ENCODE results near the gene RAPGEF2.
A peak's percentile ranks its signal among the peaks of the same experiment; 100 is the strongest.

The RAPGEF2 gene

GRCh38 chr4:159098482-159099127 lies 4.3 kb upstream of the RAPGEF2 start:
- H3K9me3 ChIP-seq (ENCODE audit: control insufficient read depth, insufficient read depth, low read depth, low read length) = no peaks in the 10 kb centered on the region
- no peak overlapping the region for H3K27ac ChIP-seq (ENCODE audit: low read depth, low read length)
- H3K36me3 ChIP-seq (ENCODE audit: control insufficient read depth, insufficient read depth, low read length) = no peaks in the 10 kb centered on the region
- H3K9ac ChIP-seq (ENCODE audit: low read length) = no peak overlapping the region
- H3K4me3 ChIP-seq (ENCODE audit: low read depth, low read length) = no peak overlapping the region
- H3K27me3 ChIP-seq (ENCODE audit: control insufficient read depth, insufficient read depth, low read length) = peaks cover 17% of the 10 kb centered on the region
- H3K4me1 ChIP-seq (ENCODE audit: control insufficient read depth, insufficient read depth, low read length) = peaks cover 22% of the 10 kb centered on the region

- H3K9ac ChIP-seq (ENCODE audit: low read length) = peak overlapping the region; percentile 27
- H3K27ac ChIP-seq (ENCODE audit: low read depth, low read length) = no peak overlapping the region
- H3K4me1 ChIP-seq (ENCODE audit: control insufficient read depth, insufficient read depth, low read length) = peaks cover 42% of the 10 kb centered on the region
- no peaks in the 10 kb centered on the region for H3K36me3 ChIP-seq (ENCODE audit: control insufficient read depth, insufficient read depth, low read length)
- peaks cover 17% of the 10 kb centered on the region for H3K27me3 ChIP-seq (ENCODE audit: control insufficient read depth, insufficient read depth, low read length)
- H3K4me3 ChIP-seq (ENCODE audit: low read depth, low read length) = peak overlapping the region; percentile 75
- no peaks in the 10 kb centered on the region for H3K9me3 ChIP-seq (ENCODE audit: control insufficient read depth, insufficient read depth, low read depth, low read length)
Observed at GRCh38 chr4:159101988-159102621, 774 bp upstream of the RAPGEF2 start.

GRCh38 chr4:159103384-159103990 lies 608 bp downstream of the RAPGEF2 start:
- peak overlapping the region; percentile 75 for H3K4me3 ChIP-seq (ENCODE audit: low read depth, low read length)
- H3K9ac ChIP-seq (ENCODE audit: low read length) = peak overlapping the region; percentile 81
- H3K9me3 ChIP-seq (ENCODE audit: control insufficient read depth, insufficient read depth, low read depth, low read length) = no peaks in the 10 kb centered on the region
- peaks cover 17% of the 10 kb centered on the region for H3K27me3 ChIP-seq (ENCODE audit: control insufficient read depth, insufficient read depth, low read length)
- peak overlapping the region; percentile 83 for H3K27ac ChIP-seq (ENCODE audit: low read depth, low read length)
- peaks cover 32% of the 10 kb centered on the region for H3K4me1 ChIP-seq (ENCODE audit: control insufficient read depth, insufficient read depth, low read length)
- H3K36me3 ChIP-seq (ENCODE audit: control insufficient read depth, insufficient read depth, low read length) = no peaks in the 10 kb centered on the region

- no peaks in the 10 kb centered on the region for H3K36me3 ChIP-seq (ENCODE audit: control insufficient read depth, insufficient read depth, low read length)
- H3K9me3 ChIP-seq (ENCODE audit: control insufficient read depth, insufficient read depth, low read depth, low read length) = no peaks in the 10 kb centered on the region
- H3K27me3 ChIP-seq (ENCODE audit: control insufficient read depth, insufficient read depth, low read length) = peaks cover 17% of the 10 kb centered on the region
- H3K4me1 ChIP-seq (ENCODE audit: control insufficient read depth, insufficient read depth, low read length) = peaks cover 33% of the 10 kb centered on the region
- H3K9ac ChIP-seq (ENCODE audit: low read length) = peak overlapping the region; percentile 46
- H3K4me3 ChIP-seq (ENCODE audit: low read depth, low read length) = peak overlapping the region; percentile 75
- H3K27ac ChIP-seq (ENCODE audit: low read depth, low read length) = no peak overlapping the region
Observed at GRCh38 chr4:159104694-159105414, 2.0 kb downstream of the RAPGEF2 start.

- Histone ChIP-seq H3K27ac (ENCODE audit: low read depth, low read length) (no peak overlapping the region), H3K4me3 (ENCODE audit: low read depth, low read length) (peak overlapping the region; percentile 75), H3K4me1 (ENCODE audit: control insufficient read depth, insufficient read depth, low read length) (peaks cover 40% of the 10 kb centered on the region), H3K9ac (ENCODE audit: low read length) (peak overlapping the region; percentile 17), H3K36me3 (ENCODE audit: control insufficient read depth, insufficient read depth, low read length) (no peaks in the 10 kb centered on the region), H3K27me3 (ENCODE audit: control insufficient read depth, insufficient read depth, low read length) (peaks cover 16% of the 10 kb centered on the region), H3K9me3 (ENCODE audit: control insufficient read depth, insufficient read depth, low read depth, low read length) (no peaks in the 10 kb centered on the region)
Observed at GRCh38 chr4:159105761-159106243, 2.9 kb downstream of the RAPGEF2 start.

GRCh38 chr4:159106636-159107035 lies 3.8 kb downstream of the RAPGEF2 start:
- Histone ChIP-seq H3K9ac (ENCODE audit: low read length) (no peak overlapping the region), H3K4me1 (ENCODE audit: control insufficient read depth, insufficient read depth, low read length) (peaks cover 46% of the 10 kb centered on the region), H3K9me3 (ENCODE audit: control insufficient read depth, insufficient read depth, low read depth, low read length) (no peaks in the 10 kb centered on the region), H3K27me3 (ENCODE audit: control insufficient read depth, insufficient read depth, low read length) (peaks cover 7% of the 10 kb centered on the region), H3K27ac (ENCODE audit: low read depth, low read length) (no peak overlapping the region), H3K36me3 (ENCODE audit: control insufficient read depth, insufficient read depth, low read length) (no peaks in the 10 kb centered on the region), H3K4me3 (ENCODE audit: low read depth, low read length) (peak overlapping the region; percentile 75; the same call in 1 of the 2 replicates)

- no peaks in the 10 kb centered on the region; the same call in 1 of the 2 replicates for H3K27me3 ChIP-seq (ENCODE audit: control insufficient read depth, insufficient read depth, low read length)
- no peaks in the 10 kb centered on the region for H3K9me3 ChIP-seq (ENCODE audit: control insufficient read depth, insufficient read depth, low read depth, low read length)
- no peak overlapping the region for H3K27ac ChIP-seq (ENCODE audit: low read depth, low read length)
- 0 out of 2 replicates have a peak overlapping the region, but pooled peaks have one; percentile 75 for H3K4me3 ChIP-seq (ENCODE audit: low read depth, low read length)
- H3K9ac ChIP-seq (ENCODE audit: low read length) = no peak overlapping the region
- H3K4me1 ChIP-seq (ENCODE audit: control insufficient read depth, insufficient read depth, low read length) = peaks cover 41% of the 10 kb centered on the region
- no peaks in the 10 kb centered on the region for H3K36me3 ChIP-seq (ENCODE audit: control insufficient read depth, insufficient read depth, low read length)
Observed at GRCh38 chr4:159107203-159107925, 4.5 kb downstream of the RAPGEF2 start.

- no peaks in the 10 kb centered on the region for H3K27me3 ChIP-seq (ENCODE audit: control insufficient read depth, insufficient read depth, low read length)
- H3K4me1 ChIP-seq (ENCODE audit: control insufficient read depth, insufficient read depth, low read length) = peaks cover 41% of the 10 kb centered on the region
- H3K36me3 ChIP-seq (ENCODE audit: control insufficient read depth, insufficient read depth, low read length) = no peaks in the 10 kb centered on the region
- H3K9ac ChIP-seq (ENCODE audit: low read length) = no peak overlapping the region
- no peak overlapping the region for H3K27ac ChIP-seq (ENCODE audit: low read depth, low read length)
- no peaks in the 10 kb centered on the region for H3K9me3 ChIP-seq (ENCODE audit: control insufficient read depth, insufficient read depth, low read depth, low read length)
- no peak overlapping the region for H3K4me3 ChIP-seq (ENCODE audit: low read depth, low read length)
Observed at GRCh38 chr4:159108124-159108523, 5.2 kb downstream of the RAPGEF2 start.

GRCh38 chr4:159110961-159111360 lies 8.1 kb downstream of the RAPGEF2 start:
- H3K27ac ChIP-seq (ENCODE audit: low read depth, low read length) = no peak overlapping the region
- no peaks in the 10 kb centered on the region for H3K36me3 ChIP-seq (ENCODE audit: control insufficient read depth, insufficient read depth, low read length)
- H3K9me3 ChIP-seq (ENCODE audit: control insufficient read depth, insufficient read depth, low read depth, low read length) = no peaks in the 10 kb centered on the region; the same call in 1 of the 2 replicates
- H3K4me1 ChIP-seq (ENCODE audit: control insufficient read depth, insufficient read depth, low read length) = peaks cover 30% of the 10 kb centered on the region
- no peaks in the 10 kb centered on the region for H3K27me3 ChIP-seq (ENCODE audit: control insufficient read depth, insufficient read depth, low read length)
- no peak overlapping the region for H3K9ac ChIP-seq (ENCODE audit: low read length)
- no peak overlapping the region for H3K4me3 ChIP-seq (ENCODE audit: low read depth, low read length)

- Histone ChIP-seq H3K9me3 (ENCODE audit: control insufficient read depth, insufficient read depth, low read depth, low read length) (no peaks in the 10 kb centered on the region; the same call in 1 of the 2 replicates), H3K36me3 (ENCODE audit: control insufficient read depth, insufficient read depth, low read length) (no peaks in the 10 kb centered on the region), H3K4me3 (ENCODE audit: low read depth, low read length) (no peak overlapping the region), H3K27me3 (ENCODE audit: control insufficient read depth, insufficient read depth, low read length) (no peaks in the 10 kb centered on the region), H3K27ac (ENCODE audit: low read depth, low read length) (no peak overlapping the region), H3K4me1 (ENCODE audit: control insufficient read depth, insufficient read depth, low read length) (peaks cover 27% of the 10 kb centered on the region), H3K9ac (ENCODE audit: low read length) (no peak overlapping the region)
Observed at GRCh38 chr4:159111416-159111815, 8.5 kb downstream of the RAPGEF2 start.

Data from HUES6 (cell line).